Measurements from ENCODE around the gene CDKN1A.

DNA sequence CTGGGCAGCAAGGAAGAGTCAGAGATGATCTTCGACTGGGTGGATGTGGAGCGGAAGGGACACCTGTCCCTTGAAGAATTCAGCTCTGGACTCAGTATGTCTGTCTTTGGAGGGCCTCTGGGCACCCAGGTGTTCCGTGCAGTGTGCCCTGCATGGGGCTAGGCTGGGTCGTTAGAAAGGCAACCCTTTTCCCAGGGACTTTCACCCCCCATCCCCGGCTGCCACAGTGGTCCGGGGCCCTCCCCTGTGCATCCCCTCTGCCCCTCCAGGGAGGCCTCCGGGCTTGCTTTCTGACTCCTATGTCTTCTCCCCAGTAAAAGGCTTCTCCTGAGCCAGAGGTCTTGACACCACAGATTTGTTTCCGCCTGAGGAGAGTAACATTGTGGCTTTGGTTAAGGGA, 35.3 kb downstream of the CDKN1A start:
- no peak for TF ChIP-seq TAF1 (IDR thresholded peaks at IDR 0.05; ENCODE audit: low read depth, low read length)
- TF ChIP-seq POLR2AphosphoS5 (IDR thresholded peaks at IDR 0.05; ENCODE audit: low read depth, low read length) = no peak
- no peak for TF ChIP-seq POLR2A (IDR thresholded peaks at IDR 0.05; ENCODE audit: low read depth, low read length)
- TF ChIP-seq SPI1 (IDR thresholded peaks at IDR 0.05; ENCODE audit: low read depth, low read length) = no peak
- no peak for TF ChIP-seq PAX5 (IDR thresholded peaks at IDR 0.05; ENCODE audit: insufficient read depth, low read length, severe bottlenecking)
